ENCODE data around the gene BEND3. TPM values are rescaled to one million over a fixed set of nuclear protein-coding genes. Genes with fewer than 3 reads are reported as not detected.
"Not testable (repeated sequence)": the region's sequence is repeated elsewhere in the genome, so short reads cannot be mapped to it uniquely, and the experiment has no call there.

BEND3 gene
- total RNA-seq, 1 donor from 2014 or later: 2.6 TPM

- DNase-seq (ENCODE audit: low read depth): no peak
Observed at GRCh38 chr6:107121964-107122495, 6.7 kb upstream of the BEND3 start.

- DNase-seq (ENCODE audit: low read depth): no peak
Observed at GRCh38 chr6:107121266-107121665, 6.0 kb upstream of the BEND3 start.

- DNase-seq (ENCODE audit: low read depth): no peak
Observed at GRCh38 chr6:107120404-107120803, 5.1 kb upstream of the BEND3 start.

- DNase-seq (ENCODE audit: low read depth): peak; percentile 13
Observed at GRCh38 chr6:107118976-107119375, 3.7 kb upstream of the BEND3 start.

DNA sequence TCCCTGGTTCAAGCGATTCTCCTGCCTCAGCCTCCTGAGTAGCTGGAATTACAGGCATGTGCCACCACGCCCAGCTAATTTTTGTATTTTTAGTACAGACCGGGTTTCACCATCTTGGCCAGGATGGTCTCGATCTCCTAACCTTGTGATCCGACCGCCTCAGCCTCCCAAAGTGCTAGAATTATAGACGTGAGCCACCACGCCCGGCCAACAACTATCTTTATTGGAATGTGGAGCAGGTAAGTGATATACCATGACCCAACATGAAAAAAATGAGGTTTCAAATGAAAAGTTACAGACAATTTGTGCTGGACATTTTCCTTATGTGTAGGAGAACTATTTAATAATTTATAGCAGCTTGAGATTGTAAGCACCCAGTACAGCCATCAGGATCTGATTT, 3.2 kb upstream of the BEND3 start:
- DNase-seq (ENCODE audit: low read depth): not testable (repeated sequence)

DNA sequence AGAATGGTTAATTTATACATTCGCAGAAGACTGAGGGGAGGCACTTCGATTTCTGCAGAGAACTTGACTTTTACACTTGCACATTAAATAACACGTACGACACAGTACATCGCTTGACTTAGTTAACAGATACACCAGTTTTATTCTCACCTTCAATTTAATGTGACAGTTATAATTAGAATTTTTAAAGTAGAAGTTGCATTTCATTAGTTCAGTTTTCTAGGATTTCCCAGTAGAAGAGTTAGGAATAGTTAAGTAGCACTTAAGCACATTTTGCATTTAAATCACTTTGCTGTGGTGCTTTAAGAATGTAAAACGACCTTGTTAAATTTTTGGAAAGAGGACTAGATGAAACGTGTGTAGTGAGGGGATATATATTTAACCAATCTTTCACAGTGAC, 1.6 kb upstream of the BEND3 start:
- DNase-seq (ENCODE audit: low read depth): no peak

DNA sequence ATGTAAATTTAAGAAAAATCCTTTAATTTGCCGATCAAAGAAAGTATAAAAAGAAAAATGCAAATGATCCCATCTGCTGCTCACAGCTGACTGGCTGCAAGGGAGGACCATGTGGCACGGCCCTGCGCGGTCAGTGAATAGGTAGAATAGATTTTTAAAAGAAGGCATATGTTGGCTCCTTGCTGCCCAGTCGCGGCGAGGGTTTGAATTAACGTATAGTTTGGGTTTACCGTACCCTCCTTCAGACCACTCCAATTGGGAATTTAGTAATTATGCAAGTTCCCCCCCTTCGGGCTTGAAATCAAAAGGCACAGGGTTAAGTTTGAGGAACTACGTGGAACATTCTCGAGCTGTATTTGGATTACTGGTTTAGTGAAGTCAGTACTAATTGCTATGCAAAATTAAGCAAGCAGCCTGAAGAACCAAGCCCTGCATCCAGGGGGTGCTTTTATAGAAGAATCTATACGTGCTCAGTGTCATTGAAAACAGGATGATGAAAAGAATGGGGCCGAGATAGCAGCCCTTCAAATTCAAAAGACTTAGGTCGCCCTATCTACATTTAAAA, 1.1 kb upstream of the BEND3 start:
- no peak for DNase-seq (ENCODE audit: low read depth)

- DNase-seq (ENCODE audit: low read depth): peak; percentile 54
Observed at GRCh38 chr6:107115695-107116327, 496 bp upstream of the BEND3 start.

DNA sequence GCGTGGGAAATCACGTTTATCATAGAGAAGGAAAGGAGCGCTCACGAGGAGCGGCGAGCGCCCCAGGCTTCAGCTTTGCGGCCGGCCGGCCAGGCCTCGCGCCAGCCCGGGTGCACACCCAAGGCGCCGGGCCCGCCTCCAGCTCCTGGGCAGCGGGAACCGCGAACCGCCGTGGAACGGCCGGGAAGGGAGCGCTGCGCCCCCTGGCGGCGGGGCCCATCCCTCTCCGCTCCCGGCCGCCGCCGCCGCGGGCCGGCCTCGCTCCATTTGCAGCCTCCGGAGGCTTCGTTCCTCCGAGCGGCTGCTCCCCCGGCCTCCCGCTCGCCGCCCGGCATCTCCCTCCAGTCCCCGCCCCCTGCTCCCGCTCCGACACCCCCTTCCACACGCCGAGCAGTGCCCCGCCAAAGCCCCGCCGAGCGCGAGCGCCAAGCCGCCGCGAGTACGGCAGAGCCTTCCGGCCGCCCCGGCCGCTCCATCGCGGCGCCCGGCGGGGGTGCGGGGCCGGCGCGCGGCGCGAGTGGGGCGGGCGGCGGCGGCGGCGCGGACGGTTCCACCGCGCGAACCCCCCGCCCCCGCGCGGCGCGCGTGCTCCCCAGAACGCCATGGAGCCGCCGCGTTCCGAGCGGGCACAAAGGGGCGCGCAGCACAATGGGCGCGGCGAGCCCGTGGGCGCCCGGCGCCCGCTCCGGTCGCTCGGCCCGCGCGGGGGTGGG, 946 bp downstream of the BEND3 start:
- DNase-seq (ENCODE audit: low read depth): peak; percentile 90

GRCh38 chr6:107110200-107110599, 5.1 kb downstream of the BEND3 start:
- peak; percentile 57 for DNase-seq (ENCODE audit: low read depth)

- DNase-seq (ENCODE audit: low read depth): no peak
Observed at GRCh38 chr6:107108201-107108890, 7.0 kb downstream of the BEND3 start.

DNA sequence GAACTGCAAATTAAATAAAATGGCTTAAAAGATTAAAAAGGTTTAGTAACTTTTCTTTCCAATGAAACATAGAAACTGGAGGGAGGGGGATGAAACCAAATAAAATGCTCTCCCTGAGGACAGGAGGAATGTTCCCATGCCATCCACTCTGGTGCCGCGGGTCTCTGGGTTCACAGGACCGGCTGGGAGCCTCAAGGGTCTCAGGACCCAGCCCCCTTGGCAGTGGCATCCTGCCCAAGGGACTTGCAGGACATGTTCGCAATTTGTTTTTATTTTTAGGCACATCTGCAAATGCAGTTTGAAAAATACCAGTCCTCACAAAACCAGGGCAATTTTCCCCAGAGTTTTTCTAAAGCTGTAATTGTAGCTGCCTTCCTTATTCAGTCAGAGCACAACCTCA, 7.5 kb downstream of the BEND3 start:
- DNase-seq (ENCODE audit: low read depth): no peak

- DNase-seq (ENCODE audit: low read depth): no peak
Observed at GRCh38 chr6:107106165-107106564, 9.2 kb downstream of the BEND3 start.

- DNase-seq (ENCODE audit: low read depth): no peak
Observed at GRCh38 chr6:107105511-107106116, 9.7 kb downstream of the BEND3 start.

DNA sequence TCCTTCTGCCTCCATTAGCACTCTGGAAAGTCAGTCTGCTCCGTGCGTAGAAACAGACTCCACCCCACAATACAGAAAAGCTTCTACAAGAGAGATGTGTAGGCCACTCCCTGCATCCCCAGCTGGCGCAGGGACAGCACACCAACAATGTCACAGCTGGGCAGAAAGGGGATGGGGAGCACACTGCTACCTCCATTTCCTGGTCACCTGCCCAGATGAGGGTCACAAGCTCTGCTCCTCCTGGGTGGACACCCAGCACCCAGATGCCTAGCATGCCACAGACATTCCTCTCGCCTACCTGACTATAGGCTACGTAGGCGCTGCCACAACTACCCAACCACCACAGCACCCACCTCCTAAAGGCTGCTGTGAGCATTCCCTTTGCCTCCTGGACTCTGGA, 12.2 kb downstream of the BEND3 start:
- no peak for DNase-seq (ENCODE audit: low read depth)

- no peak for DNase-seq (ENCODE audit: low read depth)
Observed at GRCh38 chr6:107102414-107102805, 12.9 kb downstream of the BEND3 start.

GRCh38 chr6:107101686-107102413, 13.5 kb downstream of the BEND3 start:
- DNase-seq (ENCODE audit: low read depth): no peak

DNA sequence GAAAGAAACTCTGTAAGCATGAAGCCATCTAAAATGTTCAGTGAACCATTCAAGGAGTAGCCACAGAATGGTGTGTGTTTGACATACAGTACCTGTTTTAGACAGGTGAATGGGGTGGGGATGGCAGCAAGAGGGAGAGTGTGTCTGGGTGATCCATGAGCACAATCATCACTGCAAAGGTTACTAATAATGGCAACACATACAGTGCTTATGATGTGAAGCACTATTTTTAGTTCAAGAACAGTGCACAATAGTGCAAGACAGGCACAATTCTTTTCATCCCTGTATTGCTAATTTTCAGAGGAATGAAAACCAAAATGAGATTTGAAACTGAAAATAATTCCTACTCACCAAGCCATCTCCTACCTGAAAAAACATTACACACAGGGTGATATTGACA, 14.1 kb downstream of the BEND3 start:
- no peak for DNase-seq (ENCODE audit: low read depth)

GRCh38 chr6:107098436-107099307, 16.6 kb downstream of the BEND3 start:
- DNase-seq (ENCODE audit: low read depth): no peak

- not testable (repeated sequence) for DNase-seq (ENCODE audit: low read depth)
Observed at GRCh38 chr6:107084459-107084858, 30.9 kb downstream of the BEND3 start.

All from myocyte (in vitro differentiated cells).